Activated CD4-positive, alpha-beta memory T cell treated with anti-CD3 and anti-CD28 coated beads for 36 hours (primary cell): ENCODE results near the gene FHL3. TPM values are rescaled to one million over a fixed set of nuclear protein-coding genes. Genes with fewer than 3 reads are reported as not detected.
"Not testable (repeated sequence)": the region's sequence is repeated elsewhere in the genome, so short reads cannot be mapped to it uniquely, and the experiment has no call there.

ENCODE experiments used
- CTCF ChIA-PET: fragments of 350-600 bp; sonication (Branson Sonifier 250); formaldehyde crosslinking; loops from one replicate; lab custom pipeline; 2021; ENCODE audit warnings: antibody characterized with exemption, inconsistent platforms; lab: Charles Lee
- POLR2A ChIA-PET: fragments of 350-600 bp; sonication (Branson Sonifier 250); formaldehyde crosslinking; loops from one replicate; lab custom pipeline; 2021; ENCODE audit warnings: antibody characterized with exemption; lab: Charles Lee
- DNase-seq: peaks from one replicate; pipeline ENCODE4 v3.0.0-alpha.2; 2020
- H3K27ac Mint-ChIP-seq: one replicate; pipeline ENCODE4 v1.8.0; 2021; ENCODE audit warnings: mixed read lengths
- H3K27me3 Mint-ChIP-seq: one replicate; pipeline ENCODE4 v1.8.0; 2021; ENCODE audit warnings: mixed read lengths
- H3K36me3 Mint-ChIP-seq: one replicate; pipeline ENCODE4 v1.8.0; 2021; ENCODE audit warnings: mixed read lengths
- H3K4me1 Mint-ChIP-seq: one replicate; pipeline ENCODE4 v1.8.0; 2021; ENCODE audit warnings: low read depth, mixed read lengths
- H3K4me3 Mint-ChIP-seq: one replicate; pipeline ENCODE4 v1.8.0; 2021; ENCODE audit warnings: mild to moderate bottlenecking, mixed read lengths
- H3K9me3 Mint-ChIP-seq: one replicate; pipeline ENCODE4 v1.8.0; 2021; ENCODE audit warnings: mixed read lengths
- intact Hi-C: fragments of 100-400 bp; cut with micrococcal nuclease; formaldehyde crosslinking; loops from one replicate; pipeline ENCODE4 v1.15.1; 2023
- total RNA-seq, 2 experiments: library from RNA; stranded (reverse); gene quantifications; one replicate each; pipeline ENCODE4 v1.2.3, GENCODE V29; 2021

FHL3 gene
- total RNA-seq, 2 experiments from 2014 or later = 14.4 to 14.7 TPM

DNA sequence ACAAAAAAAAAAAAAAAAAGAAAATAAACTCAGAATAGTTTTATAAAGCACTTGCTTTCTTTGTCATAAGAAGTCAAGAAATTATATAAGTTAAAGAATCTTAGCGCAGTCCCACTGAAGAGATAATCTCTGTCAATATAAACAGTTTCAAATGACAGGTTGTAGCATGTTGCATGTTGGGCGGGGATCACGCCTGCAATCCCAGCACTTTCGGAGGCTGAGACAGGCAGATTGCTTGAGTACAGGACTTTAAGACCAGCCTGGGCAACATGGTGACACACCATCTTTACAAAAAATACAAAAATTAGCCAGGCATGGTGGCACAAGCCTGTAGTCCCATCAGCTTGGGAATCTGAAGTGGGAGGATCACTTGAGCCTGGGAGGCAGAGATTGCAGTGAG is 40.0 kb downstream of the FHL3 start:
- H3K27me3 Mint-ChIP-seq = no peaks in the 10 kb centered on the region

DNA sequence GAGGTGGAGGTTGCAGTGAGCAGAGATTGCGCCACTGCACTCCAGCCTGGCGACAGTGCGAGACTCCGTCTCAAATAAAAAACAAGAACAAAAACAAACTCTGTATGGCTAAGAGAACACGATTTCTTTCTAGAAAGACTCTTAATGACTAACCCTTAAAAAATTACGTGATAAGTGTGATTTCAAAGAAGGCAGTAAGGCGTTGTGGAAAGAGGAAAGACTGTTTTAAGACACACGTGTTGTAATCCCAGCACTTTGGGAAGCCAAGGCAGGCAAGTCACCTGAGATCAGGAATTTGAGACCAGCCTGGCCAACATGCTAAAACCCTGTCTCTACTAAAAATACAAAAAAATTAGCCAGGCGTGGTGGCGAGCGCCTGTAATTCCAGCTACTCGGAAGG is 41.2 kb downstream of the FHL3 start:
- H3K27me3 Mint-ChIP-seq, intact Hi-C loops, H3K27ac Mint-ChIP-seq, H3K9me3 Mint-ChIP-seq, H3K4me1 Mint-ChIP-seq, H3K4me3 Mint-ChIP-seq, DNase-seq: not testable (repeated sequence)
- ChIA-PET POLR2A (interaction anchor here (0.6 kb wide), 1 partner anchor 37 kb away, joined by 3 read pairs; no protein-coding TSS in a partner anchor), CTCF (interaction anchor here (0.7 kb wide), 1 partner anchor 160 kb away, joined by 3 read pairs; no protein-coding TSS in a partner anchor)
- peaks cover 43% of the 10 kb centered on the region for H3K36me3 Mint-ChIP-seq

More for the DNA sequence above, 40.0 kb downstream of the FHL3 start:
- no peaks in the 10 kb centered on the region for H3K9me3 Mint-ChIP-seq
- H3K4me3 Mint-ChIP-seq = no peak overlapping the region
- peaks cover 48% of the 10 kb centered on the region for H3K36me3 Mint-ChIP-seq
- no peak overlapping the region for H3K27ac Mint-ChIP-seq
- intact Hi-C loops = no loop called here
- ChIA-PET POLR2A (no interaction called here), CTCF (no interaction called here)
- no peaks in the 10 kb centered on the region for H3K4me1 Mint-ChIP-seq
- DNase-seq = no peak

DNA sequence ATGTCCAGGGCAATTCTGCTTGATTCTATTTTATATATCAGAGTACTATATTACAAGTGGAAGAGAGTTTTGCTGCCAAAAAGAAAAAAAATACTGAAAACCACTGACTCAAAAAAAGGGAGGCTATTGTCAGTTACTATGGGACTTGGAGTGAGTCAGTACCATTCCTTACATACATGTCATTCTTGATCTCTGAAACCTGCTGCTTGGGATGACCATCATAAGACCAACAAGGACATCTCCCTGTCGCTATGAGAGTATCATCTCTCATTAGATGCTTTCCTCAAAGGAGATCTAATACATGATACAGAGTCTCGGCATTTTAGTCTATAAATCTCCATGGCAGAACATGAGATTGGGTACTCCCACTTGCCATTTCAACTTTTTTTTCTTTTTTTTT is 46.6 kb downstream of the FHL3 start:
- Mint-ChIP-seq H3K4me3 (no peak overlapping the region), H3K36me3 (peaks cover 31% of the 10 kb centered on the region), H3K9me3 (no peaks in the 10 kb centered on the region), H3K4me1 (no peaks in the 10 kb centered on the region), H3K27ac (no peak overlapping the region), H3K27me3 (no peaks in the 10 kb centered on the region)
- POLR2A ChIA-PET = no interaction called here
- intact Hi-C loops = no loop called here
- CTCF ChIA-PET = no interaction called here
- DNase-seq = no peak

DNA sequence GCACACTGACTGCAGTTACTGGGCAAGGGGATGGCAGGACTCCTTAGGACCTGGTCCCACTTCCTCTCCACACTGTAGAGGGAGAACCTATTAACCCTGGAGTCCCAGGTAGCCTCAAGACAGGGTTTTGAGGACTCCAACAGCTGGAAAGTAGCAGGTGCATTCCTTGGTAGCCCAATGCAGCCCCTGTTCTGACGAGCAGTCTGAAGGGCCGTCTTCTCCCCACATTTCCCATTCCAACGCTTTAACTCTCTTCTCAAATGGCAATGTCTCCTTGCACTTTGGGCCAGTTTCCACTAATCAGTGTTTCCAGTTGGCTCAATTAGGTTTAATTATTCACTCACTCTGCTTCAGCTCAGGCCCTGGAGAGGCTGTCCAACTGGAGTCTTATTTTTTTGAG is 49.6 kb downstream of the FHL3 start:
- H3K36me3 Mint-ChIP-seq = peaks cover 21% of the 10 kb centered on the region
- no peak overlapping the region for H3K4me3 Mint-ChIP-seq
- no peak overlapping the region for H3K27ac Mint-ChIP-seq
- ChIA-PET CTCF (no interaction called here), POLR2A (no interaction called here)
- H3K9me3 Mint-ChIP-seq = no peaks in the 10 kb centered on the region
- no peaks in the 10 kb centered on the region for H3K4me1 Mint-ChIP-seq
- intact Hi-C loops = no loop called here
- H3K27me3 Mint-ChIP-seq = no peaks in the 10 kb centered on the region
- no peak for DNase-seq

DNA sequence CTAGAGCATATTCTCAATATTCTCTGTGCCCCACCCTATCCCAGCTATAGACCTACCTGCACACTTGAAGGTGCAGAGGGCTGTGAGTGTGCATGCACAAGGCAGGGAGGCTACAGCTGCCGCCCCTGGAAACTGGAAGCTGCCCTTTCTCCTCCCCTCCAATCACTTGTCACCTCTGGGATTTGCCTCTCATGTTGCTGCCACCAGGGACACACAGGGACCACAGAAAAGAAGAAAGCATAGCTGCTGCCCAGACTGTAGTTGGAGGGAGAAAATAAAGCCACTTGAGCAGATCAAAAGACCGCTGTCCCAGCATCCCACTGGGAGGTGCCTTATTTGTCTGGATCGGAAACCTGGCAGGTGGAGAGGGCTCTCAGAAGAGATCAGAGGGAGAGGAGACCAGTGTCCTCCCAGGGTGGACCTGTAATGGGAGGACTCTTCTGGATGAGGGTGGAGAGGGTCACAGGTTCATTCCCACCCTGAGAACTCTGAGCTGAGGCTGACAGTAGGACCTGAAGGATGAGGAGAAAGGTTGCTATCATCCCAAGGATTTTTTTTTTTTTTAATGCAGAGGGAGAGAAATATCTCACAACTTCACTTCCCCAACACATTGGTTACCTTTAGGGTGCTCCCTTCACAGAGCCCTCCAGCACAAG is 50.9 kb downstream of the FHL3 start:
- DNase-seq = no peak
- Mint-ChIP-seq H3K27me3 (no peaks in the 10 kb centered on the region), H3K9me3 (no peaks in the 10 kb centered on the region), H3K27ac (no peak overlapping the region), H3K36me3 (peaks cover 15% of the 10 kb centered on the region), H3K4me3 (no peak overlapping the region), H3K4me1 (no peaks in the 10 kb centered on the region)
- POLR2A ChIA-PET = no interaction called here
- CTCF ChIA-PET = no interaction called here
- intact Hi-C loops = no loop called here

DNA sequence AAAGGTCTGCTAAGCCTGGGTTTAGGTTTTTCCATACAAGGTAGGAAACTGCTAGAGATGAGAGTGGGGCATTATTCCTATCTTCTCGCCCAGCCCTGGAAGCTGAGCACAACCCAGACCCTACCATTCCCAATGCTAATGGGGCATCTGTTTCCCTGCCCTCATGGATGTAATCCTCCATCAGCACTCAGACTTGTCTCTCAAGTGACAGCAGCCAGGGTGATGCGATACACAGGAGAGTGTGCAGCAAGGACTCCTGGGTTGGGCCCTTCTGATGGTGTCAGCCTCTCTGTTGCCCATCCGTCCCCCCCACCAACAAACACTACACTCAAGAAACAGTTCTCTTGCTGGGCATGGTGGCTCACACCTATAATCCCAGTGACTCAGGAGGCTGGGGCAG is 52.6 kb downstream of the FHL3 start:
- intact Hi-C loops = no loop called here
- H3K4me1 Mint-ChIP-seq = no peaks in the 10 kb centered on the region
- H3K27ac Mint-ChIP-seq = no peak overlapping the region
- no peak for DNase-seq
- ChIA-PET POLR2A (interaction anchor here (1.1 kb wide), 1 partner anchor 21 kb away, joined by 4 read pairs; no protein-coding TSS in a partner anchor), CTCF (no interaction called here)
- no peaks in the 10 kb centered on the region for H3K27me3 Mint-ChIP-seq
- H3K36me3 Mint-ChIP-seq = peaks cover 6% of the 10 kb centered on the region
- no peaks in the 10 kb centered on the region for H3K9me3 Mint-ChIP-seq
- no peak overlapping the region for H3K4me3 Mint-ChIP-seq

DNA sequence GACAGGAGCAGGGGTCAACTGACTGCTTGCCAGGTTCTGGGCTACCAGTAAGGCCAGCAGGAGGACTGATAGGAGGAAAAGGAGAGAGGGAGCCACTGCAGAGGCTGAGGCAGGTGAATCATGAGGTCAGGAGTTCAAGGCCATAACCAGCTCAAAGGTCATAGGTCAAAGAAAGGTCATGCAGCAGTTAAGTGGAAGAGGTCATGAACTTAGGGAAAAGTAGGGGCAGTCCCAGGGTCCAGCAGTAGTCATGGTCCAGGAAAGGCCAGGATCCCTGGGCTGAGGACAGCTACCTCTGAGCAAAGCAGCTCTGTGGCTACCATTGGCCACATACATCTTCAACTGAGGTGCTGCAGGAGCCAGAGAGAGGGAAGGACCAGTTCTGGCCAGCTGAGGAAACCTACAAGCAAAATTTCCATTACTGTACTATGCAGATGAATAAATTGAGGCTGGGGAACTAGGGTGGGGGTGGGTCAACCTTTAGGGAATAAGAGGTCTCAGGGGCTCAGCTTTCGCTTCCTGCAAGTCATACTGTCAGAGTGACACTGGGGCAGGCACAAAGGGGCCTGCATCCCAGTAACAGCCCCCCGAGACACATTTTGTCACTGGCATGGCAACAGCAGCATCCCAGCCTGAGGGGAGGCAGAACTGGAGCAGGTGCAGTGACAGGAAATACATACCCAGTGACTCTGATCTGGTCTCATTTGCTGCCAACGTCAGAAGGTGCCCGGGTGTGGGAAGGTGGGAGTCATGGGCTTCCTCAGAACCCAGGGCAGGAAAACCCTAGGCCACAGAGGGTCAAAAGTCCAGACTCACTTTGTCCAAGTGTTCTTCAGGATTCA is 53.3 kb downstream of the FHL3 start:
- DNase-seq = no peak
- no peaks in the 10 kb centered on the region for H3K27me3 Mint-ChIP-seq
- peaks cover 3% of the 10 kb centered on the region for H3K36me3 Mint-ChIP-seq
- no peaks in the 10 kb centered on the region for H3K9me3 Mint-ChIP-seq
- peaks cover 6% of the 10 kb centered on the region for H3K4me1 Mint-ChIP-seq
- POLR2A ChIA-PET = interaction anchor here (1.1 kb wide), 1 partner anchor 20 kb away, joined by 4 read pairs; no protein-coding TSS in a partner anchor
- CTCF ChIA-PET = no interaction called here
- H3K4me3 Mint-ChIP-seq = no peak overlapping the region
- intact Hi-C loops = no loop called here
- H3K27ac Mint-ChIP-seq = no peak overlapping the region

DNA sequence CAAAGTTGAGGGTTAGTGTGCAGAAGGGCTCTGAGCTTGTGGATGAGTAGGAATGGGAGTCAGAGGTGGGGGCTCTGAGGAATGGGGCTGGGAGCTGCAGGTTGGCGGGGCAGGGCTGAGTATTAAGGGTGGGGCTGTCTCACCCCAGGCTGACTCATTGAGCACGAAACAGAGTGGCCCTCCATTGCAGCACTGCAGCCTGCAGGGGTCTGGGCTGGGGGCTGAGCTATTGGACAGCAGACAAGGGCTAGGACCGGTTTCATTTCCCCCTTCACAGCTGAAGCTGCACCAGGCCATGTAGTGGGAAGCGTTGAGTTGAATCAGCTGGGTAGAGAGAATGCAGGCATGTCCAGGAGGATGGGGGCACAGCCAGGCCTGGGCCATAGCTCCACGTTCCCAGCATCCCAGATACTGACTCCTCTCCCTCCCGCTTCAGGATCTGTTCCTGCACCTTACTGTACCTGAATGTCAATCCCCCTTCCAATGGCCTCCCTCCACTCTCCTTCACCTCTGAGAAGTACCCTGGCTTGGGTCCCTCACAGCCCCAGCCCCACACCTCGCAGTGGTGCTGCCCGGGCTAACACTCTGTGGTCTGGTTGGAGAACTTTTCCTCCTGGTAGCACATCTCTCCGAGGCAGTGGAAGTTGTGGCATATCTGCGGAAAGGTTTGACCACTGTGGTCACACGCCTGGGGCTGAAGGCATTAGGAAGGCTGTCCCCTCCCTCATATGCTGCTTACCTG is 54.1 kb downstream of the FHL3 start:
- CTCF ChIA-PET = interaction anchor here (1.5 kb wide), 1 partner anchor 92 kb away, joined by 3 read pairs; the partner anchor contains the start of gene MTF1
- no peaks in the 10 kb centered on the region for H3K27me3 Mint-ChIP-seq
- peaks cover 9% of the 10 kb centered on the region for H3K4me1 Mint-ChIP-seq
- intact Hi-C loops = no loop called here
- H3K9me3 Mint-ChIP-seq = no peaks in the 10 kb centered on the region
- H3K27ac Mint-ChIP-seq = no peak overlapping the region
- H3K36me3 Mint-ChIP-seq = peaks cover 2% of the 10 kb centered on the region
- DNase-seq = no peak
- no peak overlapping the region for H3K4me3 Mint-ChIP-seq
- POLR2A ChIA-PET = interaction anchor here (1.1 kb wide), 1 partner anchor 20 kb away, joined by 4 read pairs; no protein-coding TSS in a partner anchor

DNA sequence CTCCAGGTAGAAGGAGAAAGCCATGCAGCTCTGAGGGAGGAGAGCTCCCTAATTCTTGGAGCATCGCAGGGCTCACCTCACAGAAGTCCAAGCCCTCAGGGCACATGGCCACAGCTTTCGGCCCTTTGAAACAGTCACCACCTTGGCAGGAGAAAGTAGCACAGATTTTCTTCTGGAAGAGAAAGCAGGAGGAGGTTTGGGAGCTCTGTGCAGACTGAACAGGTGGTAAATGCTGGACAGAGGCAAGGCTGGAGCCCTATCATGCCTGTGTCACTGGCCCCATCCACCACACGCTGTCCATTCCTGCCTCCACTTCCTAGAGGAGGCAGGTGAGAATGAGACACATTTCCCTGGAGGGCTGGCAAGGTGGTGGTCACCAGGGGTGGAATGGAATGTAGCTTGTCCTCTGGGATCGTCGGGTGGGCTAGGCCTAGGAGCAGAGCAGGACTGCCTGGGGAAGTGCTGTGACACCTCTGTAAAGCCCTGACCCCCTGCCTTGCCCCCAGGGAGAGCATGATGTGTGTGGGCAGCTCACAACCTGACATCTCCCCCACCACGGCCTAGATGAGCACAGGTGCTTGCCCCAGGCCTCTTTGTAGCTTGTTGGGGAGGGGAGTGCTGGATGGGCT is 55.7 kb downstream of the FHL3 start:
- H3K9me3 Mint-ChIP-seq = no peaks in the 10 kb centered on the region
- POLR2A ChIA-PET = interaction anchor here (0.6 kb wide), 1 partner anchor 18 kb away, joined by 3 read pairs; no protein-coding TSS in a partner anchor
- CTCF ChIA-PET = interaction anchor here (1.4 to 1.5 kb wide), 2 partner anchors 14 to 90 kb away, joined by 3 to 5 read pairs; partner anchors contain the start of gene MTF1
- DNase-seq = no peak
- no peak overlapping the region for H3K4me3 Mint-ChIP-seq
- no peak overlapping the region for H3K27ac Mint-ChIP-seq
- intact Hi-C loops = no loop called here
- no peaks in the 10 kb centered on the region for H3K27me3 Mint-ChIP-seq
- peaks cover 9% of the 10 kb centered on the region for H3K4me1 Mint-ChIP-seq
- no peaks in the 10 kb centered on the region for H3K36me3 Mint-ChIP-seq

DNA sequence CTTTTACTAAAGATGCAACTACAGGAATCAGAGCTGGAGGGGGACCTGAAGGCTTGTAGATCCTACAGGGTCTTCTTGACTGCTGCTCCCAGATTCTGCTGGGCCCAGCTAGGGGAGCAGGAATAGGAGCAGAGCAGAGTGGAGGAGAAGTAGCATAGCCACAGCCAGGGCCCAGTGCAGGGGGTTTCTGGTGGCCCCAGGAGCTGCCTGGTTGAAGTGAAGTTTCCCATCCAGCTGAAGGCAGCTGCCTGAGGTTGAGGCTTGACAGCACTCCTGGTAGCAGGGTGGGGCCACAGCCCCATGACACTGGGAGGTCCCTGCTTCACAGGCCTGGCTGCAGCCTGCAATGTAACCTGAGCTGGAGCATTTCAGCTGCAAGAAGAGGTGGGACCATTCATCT is 56.5 kb downstream of the FHL3 start:
- no peak overlapping the region for H3K27ac Mint-ChIP-seq
- intact Hi-C loops = no loop called here
- no peaks in the 10 kb centered on the region for H3K9me3 Mint-ChIP-seq
- no peaks in the 10 kb centered on the region for H3K27me3 Mint-ChIP-seq
- no peak for DNase-seq
- ChIA-PET POLR2A (no interaction called here), CTCF (interaction anchor here (0.8 to 1.4 kb wide), 2 partner anchors 9 to 13 kb away, joined by 3 to 5 read pairs; no protein-coding TSS in a partner anchor)
- peaks cover 9% of the 10 kb centered on the region for H3K4me1 Mint-ChIP-seq
- H3K4me3 Mint-ChIP-seq = no peak overlapping the region
- H3K36me3 Mint-ChIP-seq = no peaks in the 10 kb centered on the region

DNA sequence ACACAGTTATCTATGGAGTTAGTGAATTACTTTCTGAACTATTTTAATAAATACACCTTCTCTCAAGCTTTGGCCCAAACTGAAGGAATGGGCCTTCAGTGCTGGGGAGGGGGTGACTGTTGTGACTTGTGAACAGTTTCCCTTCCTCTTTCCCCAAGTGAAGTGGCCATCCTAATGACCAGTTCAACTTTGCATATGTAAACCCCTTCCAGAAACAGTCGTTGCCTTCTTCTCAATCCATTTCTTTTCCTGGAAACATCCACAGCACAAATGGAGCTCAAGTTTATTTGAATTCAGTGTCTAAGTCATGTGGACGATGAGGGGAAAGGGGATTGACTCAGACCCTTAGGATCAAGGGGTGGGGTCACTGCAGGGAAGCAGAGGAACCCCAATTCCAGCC is 57.1 kb downstream of the FHL3 start:
- H3K36me3 Mint-ChIP-seq = no peaks in the 10 kb centered on the region
- no peaks in the 10 kb centered on the region for H3K9me3 Mint-ChIP-seq
- no peak overlapping the region for H3K27ac Mint-ChIP-seq
- CTCF ChIA-PET = no interaction called here
- peaks cover 9% of the 10 kb centered on the region for H3K4me1 Mint-ChIP-seq
- H3K4me3 Mint-ChIP-seq = no peak overlapping the region
- no peak for DNase-seq
- POLR2A ChIA-PET = no interaction called here
- no peaks in the 10 kb centered on the region for H3K27me3 Mint-ChIP-seq
- intact Hi-C loops = no loop called here
